HCT116 (cell line): ENCODE data around the gene ZBTB7C. TPM values are rescaled to one million over a fixed set of nuclear protein-coding genes. Genes with fewer than 3 reads are reported as not detected.

Experiments
- ATAC-seq: fragments of 200-7000 bp; cut with Tn5 transposase; 2 replicates; pipeline ENCODE4 v1.9.1; 2020; ENCODE audit warnings: mild to moderate bottlenecking, moderate library complexity
- BruUV-seq: library from RNA; stranded (reverse); fragments of 400-500 nt; replicated peaks from 2 replicates; lab custom pipeline; 2021; lab: Mats Ljungman, UMichigan
- CTCF ChIA-PET: fragments of 300-600 bp; sonication (Branson Sonifier 250); formaldehyde crosslinking; loops from one replicate; lab custom pipeline; 2021; ENCODE audit warnings: antibody characterized with exemption; lab: Charles Lee
- POLR2A ChIA-PET: fragments of 300-600, 350-600 bp; sonication (Branson Sonifier 250); formaldehyde crosslinking; loops from one replicate; lab custom pipeline; 2021; ENCODE audit warnings: antibody characterized with exemption; lab: Charles Lee
- RAD21 ChIA-PET, 2 experiments: fragments of 300-600 bp; sonication (Branson Sonifier 250); formaldehyde crosslinking; loops; one replicate each; lab custom pipeline; 2023; ENCODE audit warnings: low total read pairs in 2 of 2; ENCODE audit not compliant: uncharacterized antibody in 2 of 2, unreplicated experiment in 2 of 2, low non-redundant PET in 1 of 2; lab: Charles Lee
- DNase-seq: peaks from one replicate; pipeline ENCODE4 v3.0.0-alpha.2; 2010; ENCODE audit warnings: low read depth, low spot score
- H2AFZ ChIP-seq: fragments of 200-600 bp; shearing (Covaris generic), sonication (generic); 2 replicates; pipeline ENCODE4 v1.6.1; 2017; ENCODE audit warnings: low read depth, mixed run types, mixed read lengths, antibody characterized with exemption, low read length; ENCODE audit not compliant: poor library complexity, severe bottlenecking
- H3K27ac ChIP-seq: 2 replicates; pipeline ENCODE4 v1.5.1; 2012; ENCODE audit warnings: low read depth, low read length
- H3K27me3 ChIP-seq: fragments of 200-600 bp; sonication (generic); 2 replicates; pipeline ENCODE4 v1.6.1; 2016; ENCODE audit warnings: mixed run types, low read length, mixed read lengths; ENCODE audit not compliant: insufficient read depth
- H3K36me3 ChIP-seq, 2 experiments: fragments of 200-500 bp in 1 of 2; fragments of 200-600 bp in 1 of 2; sonication (Bioruptor generic) in 1 of 2; sonication (generic) in 1 of 2; 2 replicates each; pipeline versions ENCODE4 v1.5.1 to v1.6.1; 2014 to 2016; ENCODE audit warnings: low read length in 2 of 2, inconsistent platforms in 1 of 2, mixed read lengths in 1 of 2, mixed run types in 1 of 2; ENCODE audit not compliant: insufficient read depth in 2 of 2, control insufficient read depth in 1 of 2
- H3K4me1 ChIP-seq, 2 experiments: fragments of 200-600 bp in 1 of 2; sonication (generic) in 1 of 2; 2 replicates each; pipeline versions ENCODE4 v1.5.1 to v1.6.1; 2012 to 2017; ENCODE audit warnings: low read length in 2 of 2, inconsistent platforms in 1 of 2, mild to moderate bottlenecking in 1 of 2, mixed read lengths in 1 of 2, mixed run types in 1 of 2, moderate library complexity in 1 of 2; ENCODE audit not compliant: insufficient read depth in 2 of 2, control insufficient read depth in 1 of 2
- H3K4me2 ChIP-seq: fragments of 200-600 bp; sonication (generic); 2 replicates; pipeline ENCODE4 v1.6.1; 2017; ENCODE audit warnings: mixed run types, low read length, mixed read lengths
- H3K4me3 ChIP-seq, 2 experiments: fragments of 200-600 bp in 1 of 2; sonication (generic) in 1 of 2; replicated peaks in 1 of 2; 2 replicates each; pipeline ENCODE4 v1.5.1; 2011 to 2016; ENCODE audit warnings: low read length in 2 of 2, control low read depth in 1 of 2, low read depth in 1 of 2, mild to moderate bottlenecking in 1 of 2, mixed read lengths in 1 of 2, mixed run types in 1 of 2
- H3K79me2 ChIP-seq: fragments of 200-600 bp; sonication (generic); 2 replicates; pipeline ENCODE4 v1.6.1; 2017; ENCODE audit warnings: mild to moderate bottlenecking, mixed run types, low read length, moderate library complexity, mixed read lengths; ENCODE audit not compliant: insufficient read depth
- H3K9ac ChIP-seq: fragments of 200-600 bp; sonication (generic); 2 replicates; pipeline ENCODE4 v1.6.1; 2016; ENCODE audit warnings: low read length, mixed read lengths
- H3K9me2 ChIP-seq: fragments of 200-600 bp; sonication (generic), shearing (Covaris generic); 2 replicates; pipeline ENCODE4 v1.6.1; 2017; ENCODE audit warnings: mixed run types, mild to moderate bottlenecking, moderate library complexity; ENCODE audit not compliant: insufficient read depth
- H3K9me3 ChIP-seq, 2 experiments: fragments of 200-500 bp in 1 of 2; fragments of 200-600 bp in 1 of 2; sonication (Bioruptor generic) in 1 of 2; sonication (generic) in 1 of 2; 2 replicates each; pipeline ENCODE4 v1.6.1; 2014 to 2017; ENCODE audit warnings: low read length in 2 of 2, mixed read lengths in 2 of 2, inconsistent platforms in 1 of 2, low read depth in 1 of 2, mild to moderate bottlenecking in 1 of 2, mixed run types in 1 of 2, moderate library complexity in 1 of 2; ENCODE audit not compliant: control insufficient read depth in 1 of 2, insufficient read depth in 1 of 2
- H4K20me1 ChIP-seq: fragments of 200-600 bp; sonication (generic), shearing (Covaris generic); 2 replicates; pipeline ENCODE4 v1.6.1; 2017; ENCODE audit warnings: mixed run types, mild to moderate bottlenecking, moderate library complexity; ENCODE audit not compliant: insufficient read depth
- CBX3 ChIP-seq: IDR thresholded peaks from 2 replicates; pipeline ENCODE4 v1.6.1; 2012; ENCODE audit warnings: low read depth
- CEBPB ChIP-seq: IDR thresholded peaks from 2 replicates; pipeline ENCODE4 v1.6.1; 2012; ENCODE audit warnings: low read depth
- CTCF ChIP-seq, 3 experiments: fragments of 200-600 bp in 1 of 3; sonication (generic) in 1 of 3; IDR thresholded peaks in 2 of 3; conservative IDR thresholded peaks in 1 of 3; 2 replicates each; pipeline ENCODE4 v1.5.1; 2012 to 2017; ENCODE audit warnings: low read depth in 2 of 3, low read length in 2 of 3, antibody characterized with exemption in 1 of 3, borderline replicate concordance in 1 of 3, control low read depth in 1 of 3, mild to moderate bottlenecking in 1 of 3, mixed read lengths in 1 of 3, mixed run types in 1 of 3, moderate library complexity in 1 of 3; ENCODE audit not compliant: insufficient read depth in 1 of 3
- FOSL1 ChIP-seq: IDR thresholded peaks from 2 replicates; pipeline ENCODE4 v1.6.1; 2012; ENCODE audit warnings: low read depth
- JUND ChIP-seq: IDR thresholded peaks from 2 replicates; pipeline ENCODE4 v1.6.1; 2012
- POLR2A ChIP-seq: IDR thresholded peaks from 2 replicates; pipeline ENCODE4 v1.7.0; 2011; ENCODE audit warnings: borderline replicate concordance; ENCODE audit not compliant: insufficient read depth, insufficient read length; ENCODE audit errors: extremely low read depth
- POLR2AphosphoS5 ChIP-seq: IDR thresholded peaks from 2 replicates; pipeline ENCODE4 v1.6.1; 2011; ENCODE audit warnings: mild to moderate bottlenecking, low read depth, low read length, moderate library complexity
- RAD21 ChIP-seq: IDR thresholded peaks from 2 replicates; pipeline ENCODE4 v1.6.1; 2012; ENCODE audit warnings: low read depth, mild to moderate bottlenecking
- SIN3A ChIP-seq: IDR thresholded peaks from 2 replicates; pipeline ENCODE4 v1.6.1; 2012; ENCODE audit warnings: low read depth
- SRF ChIP-seq: IDR thresholded peaks from 2 replicates; pipeline ENCODE4 v1.6.1; 2012; ENCODE audit warnings: low read depth
- ZNF274 ChIP-seq: fragments of 200-500 bp; sonication (Bioruptor generic); IDR thresholded peaks from 2 replicates; pipeline ENCODE4 v1.6.1; 2014; ENCODE audit warnings: mild to moderate bottlenecking, low read depth, low read length, inconsistent platforms
- intact Hi-C: fragments of 100-400 bp; cut with micrococcal nuclease; formaldehyde crosslinking; loops from 2 replicates; pipeline ENCODE4 v1.10.0; 2022
- total RNA-seq: library from RNA; stranded (reverse); gene quantifications from one replicate; pipeline ENCODE4 v1.2.1, GENCODE V29; 2021; ENCODE audit not compliant: unreplicated experiment
- TF ChIP-seq, protein P1 (sequence below): IDR thresholded peaks from 2 replicates; pipeline ENCODE4 v1.6.1; 2012

ZBTB7C gene
- total RNA-seq, 1 experiment from 2014 or later, result 0.37 TPM

DNA sequence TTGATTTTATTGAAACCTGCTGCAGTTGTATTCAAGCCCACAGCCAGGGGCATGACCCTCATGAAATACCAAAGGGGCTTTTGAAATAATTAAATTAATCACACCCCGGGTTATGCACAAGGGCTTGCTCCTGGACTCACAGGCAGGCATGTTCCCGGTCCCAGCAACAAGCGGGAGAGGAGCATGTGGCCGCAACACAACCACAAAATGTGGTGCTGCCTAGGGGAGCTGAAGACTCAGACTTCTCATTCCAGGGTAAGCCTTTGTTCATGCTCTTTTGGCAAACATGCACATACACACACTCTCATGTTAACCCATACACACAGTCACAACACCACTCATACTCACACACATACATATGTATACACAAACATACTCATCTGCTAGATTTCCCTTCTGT is 245.1 kb downstream of the ZBTB7C start:
- no peaks in the 10 kb centered on the region for H4K20me1 ChIP-seq
- H3K27ac ChIP-seq, result no peak overlapping the region
- H3K4me3 ChIP-seq, result no peak overlapping the region
- H3K4me1 ChIP-seq, result peaks cover 8 to 18% of the 10 kb centered on the region in 2 experiments; a peak in 3 of 4 replicates
- DNase-seq, result no peak
- H3K9me3 ChIP-seq, result no peaks in the 10 kb centered on the region
- CTCF ChIA-PET, result no interaction called here
- no peak for TF ChIP-seq SIN3A
- TF ChIP-seq, protein P1, sequence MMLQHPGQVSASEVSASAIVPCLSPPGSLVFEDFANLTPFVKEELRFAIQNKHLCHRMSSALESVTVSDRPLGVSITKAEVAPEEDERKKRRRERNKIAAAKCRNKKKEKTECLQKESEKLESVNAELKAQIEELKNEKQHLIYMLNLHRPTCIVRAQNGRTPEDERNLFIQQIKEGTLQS, result no peak
- no peak for TF ChIP-seq FOSL1
- no peak for TF ChIP-seq POLR2AphosphoS5
- TF ChIP-seq CTCF (IDR thresholded peaks at IDR 0.05 in 2 of 3, conservative IDR thresholded peaks at IDR 0.05 in 1 of 3; ENCODE audit: borderline replicate concordance in 1 of 3, insufficient read depth in 1 of 3, low read depth in 2 of 3, low read length in 2 of 3), result no peak
- no peak for TF ChIP-seq RAD21
- no peak for TF ChIP-seq CEBPB
- no peak for TF ChIP-seq JUND
- TF ChIP-seq SRF, result no peak
- no peak for TF ChIP-seq ZNF274
- TF ChIP-seq POLR2A, result no peak
- TF ChIP-seq CBX3, result no peak
- TF ChIP-seq, all 23 proteins: peak for 0
- Histone ChIP-seq H3K9me2 (no peaks in the 10 kb centered on the region), H3K9ac (no peak overlapping the region), H3K4me2 (no peak overlapping the region), H3K36me3 (no peaks in the 10 kb centered on the region), H3K27me3 (0 out of 2 replicates have a peak, but pooled peaks cover 4% of the 10 kb centered on the region), H2AFZ (no peak overlapping the region), H3K79me2 (no peaks in the 10 kb centered on the region)
- no TSS peak for BruUV-seq
- intact Hi-C loops, result no loop called here
- POLR2A ChIA-PET, result no interaction called here
- ATAC-seq, result no peak
- RAD21 ChIA-PET, result no interaction called here
